Measurements from ENCODE around the gene MTARC2. TPM values are rescaled to one million over a fixed set of nuclear protein-coding genes. Genes with fewer than 3 reads are reported as not detected.

The MTARC2 gene
- total RNA-seq, 1 experiment from 2014 or later, result 15.2 TPM

GRCh38 chr1:220703305-220703704, 44.8 kb upstream of the MTARC2 start (continued):
- no peak for TF ChIP-seq RELA (CRISPR knock-in tag; IDR thresholded peaks at IDR 0.05; ENCODE audit: borderline replicate concordance)
- no peak for TF ChIP-seq TEAD4 (CRISPR knock-in tag; IDR thresholded peaks at IDR 0.05)
- TF ChIP-seq, protein P1, sequence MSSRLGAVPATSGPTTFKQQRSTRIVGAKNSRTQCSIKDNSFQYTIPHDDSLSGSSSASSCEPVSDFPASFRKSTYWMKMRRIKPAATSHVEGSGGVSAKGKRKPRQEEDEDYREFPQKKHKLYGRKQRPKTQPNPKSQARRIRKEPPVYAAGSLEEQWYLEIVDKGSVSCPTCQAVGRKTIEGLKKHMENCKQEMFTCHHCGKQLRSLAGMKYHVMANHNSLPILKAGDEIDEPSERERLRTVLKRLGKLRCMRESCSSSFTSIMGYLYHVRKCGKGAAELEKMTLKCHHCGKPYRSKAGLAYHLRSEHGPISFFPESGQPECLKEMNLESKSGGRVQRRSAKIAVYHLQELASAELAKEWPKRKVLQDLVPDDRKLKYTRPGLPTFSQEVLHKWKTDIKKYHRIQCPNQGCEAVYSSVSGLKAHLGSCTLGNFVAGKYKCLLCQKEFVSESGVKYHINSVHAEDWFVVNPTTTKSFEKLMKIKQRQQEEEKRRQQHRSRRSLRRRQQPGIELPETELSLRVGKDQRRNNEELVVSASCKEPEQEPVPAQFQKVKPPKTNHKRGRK (CRISPR knock-in tag; IDR thresholded peaks at IDR 0.05; ENCODE audit: borderline replicate concordance), result no peak
- TF ChIP-seq FOXP1 (CRISPR knock-in tag; IDR thresholded peaks at IDR 0.05; ENCODE audit: borderline replicate concordance), result no peak

- CTCF ChIA-PET, result interaction anchor here (2.1 to 4.9 kb wide), 2 partner anchors 27 kb away, joined by 8 to 34 read pairs; no protein-coding TSS in a partner anchor
- POLR2A ChIA-PET, result no interaction called here
- no peak overlapping the region for H3K27ac Mint-ChIP-seq
Observed at GRCh38 chr1:220705782-220706181, 42.3 kb upstream of the MTARC2 start.

More at GRCh38 chr1:220705782-220706181, 42.3 kb upstream of the MTARC2 start:
- no peak overlapping the region for H3K4me3 Mint-ChIP-seq
- DNase-seq (ENCODE audit: low spot score), result no peak
- H3K36me3 Mint-ChIP-seq, result no peaks in the 10 kb centered on the region
- ATAC-seq, result no peak
- H3K27me3 Mint-ChIP-seq (ENCODE audit: low read depth), result no peaks in the 10 kb centered on the region; the same call in 1 of the 2 replicates
- H3K4me1 Mint-ChIP-seq, result peaks cover 33% of the 10 kb centered on the region
- no peaks in the 10 kb centered on the region for H3K9me3 Mint-ChIP-seq
- TF ChIP-seq NFATC4 (CRISPR knock-in tag; IDR thresholded peaks at IDR 0.05), result no peak
- TF ChIP-seq, protein P2, sequence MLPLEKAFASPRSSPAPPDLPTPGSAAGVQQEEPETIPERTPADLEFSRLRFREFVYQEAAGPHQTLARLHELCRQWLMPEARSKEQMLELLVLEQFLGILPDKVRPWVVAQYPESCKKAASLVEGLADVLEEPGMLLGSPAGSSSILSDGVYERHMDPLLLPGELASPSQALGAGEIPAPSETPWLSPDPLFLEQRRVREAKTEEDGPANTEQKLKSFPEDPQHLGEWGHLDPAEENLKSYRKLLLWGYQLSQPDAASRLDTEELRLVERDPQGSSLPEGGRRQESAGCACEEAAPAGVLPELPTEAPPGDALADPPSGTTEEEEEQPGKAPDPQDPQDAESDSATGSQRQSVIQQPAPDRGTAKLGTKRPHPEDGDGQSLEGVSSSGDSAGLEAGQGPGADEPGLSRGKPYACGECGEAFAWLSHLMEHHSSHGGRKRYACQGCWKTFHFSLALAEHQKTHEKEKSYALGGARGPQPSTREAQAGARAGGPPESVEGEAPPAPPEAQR (CRISPR knock-in tag; IDR thresholded peaks at IDR 0.05), result no peak
- TF ChIP-seq, protein P3, sequence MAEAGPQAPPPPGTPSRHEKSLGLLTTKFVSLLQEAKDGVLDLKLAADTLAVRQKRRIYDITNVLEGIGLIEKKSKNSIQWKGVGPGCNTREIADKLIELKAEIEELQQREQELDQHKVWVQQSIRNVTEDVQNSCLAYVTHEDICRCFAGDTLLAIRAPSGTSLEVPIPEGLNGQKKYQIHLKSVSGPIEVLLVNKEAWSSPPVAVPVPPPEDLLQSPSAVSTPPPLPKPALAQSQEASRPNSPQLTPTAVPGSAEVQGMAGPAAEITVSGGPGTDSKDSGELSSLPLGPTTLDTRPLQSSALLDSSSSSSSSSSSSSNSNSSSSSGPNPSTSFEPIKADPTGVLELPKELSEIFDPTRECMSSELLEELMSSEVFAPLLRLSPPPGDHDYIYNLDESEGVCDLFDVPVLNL (CRISPR knock-in tag; IDR thresholded peaks at IDR 0.05; ENCODE audit: borderline replicate concordance, low read depth), result no peak
- no peak for TF ChIP-seq FOXP1 (CRISPR knock-in tag; IDR thresholded peaks at IDR 0.05; ENCODE audit: borderline replicate concordance)
- TF ChIP-seq, protein P4, sequence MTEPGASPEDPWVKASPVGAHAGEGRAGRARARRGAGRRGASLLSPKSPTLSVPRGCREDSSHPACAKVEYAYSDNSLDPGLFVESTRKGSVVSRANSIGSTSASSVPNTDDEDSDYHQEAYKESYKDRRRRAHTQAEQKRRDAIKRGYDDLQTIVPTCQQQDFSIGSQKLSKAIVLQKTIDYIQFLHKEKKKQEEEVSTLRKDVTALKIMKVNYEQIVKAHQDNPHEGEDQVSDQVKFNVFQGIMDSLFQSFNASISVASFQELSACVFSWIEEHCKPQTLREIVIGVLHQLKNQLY (CRISPR knock-in tag; IDR thresholded peaks at IDR 0.05), result no peak
- TF ChIP-seq, protein P5, sequence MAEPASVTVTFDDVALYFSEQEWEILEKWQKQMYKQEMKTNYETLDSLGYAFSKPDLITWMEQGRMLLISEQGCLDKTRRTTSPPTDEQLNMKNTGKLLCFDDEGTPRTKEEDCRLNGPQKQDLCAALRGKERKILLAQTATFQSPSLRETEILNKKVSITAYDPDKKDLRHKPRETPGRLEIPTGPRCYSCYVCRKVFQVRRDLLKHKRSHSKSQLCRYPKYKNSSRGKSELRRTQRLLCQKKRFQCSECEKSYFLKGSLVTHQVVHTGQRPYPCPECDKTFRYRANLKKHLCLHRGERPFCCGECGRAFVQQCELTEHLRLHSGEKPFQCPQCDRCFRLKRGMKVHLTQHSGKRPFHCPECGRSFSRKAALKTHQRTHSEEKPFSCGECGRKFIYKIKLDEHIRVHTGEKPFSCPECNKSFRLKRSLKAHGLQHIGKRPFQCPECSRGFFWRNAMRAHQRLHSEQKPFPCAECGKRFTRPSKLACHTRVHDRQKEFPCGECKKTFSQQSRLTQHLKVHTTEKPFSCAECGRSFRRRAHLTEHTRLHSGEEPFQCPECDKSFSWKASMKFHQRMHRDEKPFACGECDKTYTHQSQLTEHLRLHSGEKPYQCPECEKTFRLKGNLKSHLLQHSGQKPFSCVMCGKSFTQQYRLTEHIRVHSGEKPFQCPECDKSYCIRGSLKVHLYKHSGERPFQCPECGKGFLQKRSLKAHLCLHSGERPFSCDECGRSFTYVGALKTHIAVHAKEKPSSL (CRISPR knock-in tag; conservative IDR thresholded peaks at IDR 0.05), result no peak
- TF ChIP-seq, protein P6, sequence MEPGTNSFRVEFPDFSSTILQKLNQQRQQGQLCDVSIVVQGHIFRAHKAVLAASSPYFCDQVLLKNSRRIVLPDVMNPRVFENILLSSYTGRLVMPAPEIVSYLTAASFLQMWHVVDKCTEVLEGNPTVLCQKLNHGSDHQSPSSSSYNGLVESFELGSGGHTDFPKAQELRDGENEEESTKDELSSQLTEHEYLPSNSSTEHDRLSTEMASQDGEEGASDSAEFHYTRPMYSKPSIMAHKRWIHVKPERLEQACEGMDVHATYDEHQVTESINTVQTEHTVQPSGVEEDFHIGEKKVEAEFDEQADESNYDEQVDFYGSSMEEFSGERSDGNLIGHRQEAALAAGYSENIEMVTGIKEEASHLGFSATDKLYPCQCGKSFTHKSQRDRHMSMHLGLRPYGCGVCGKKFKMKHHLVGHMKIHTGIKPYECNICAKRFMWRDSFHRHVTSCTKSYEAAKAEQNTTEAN (CRISPR knock-in tag; IDR thresholded peaks at IDR 0.05), result no peak
- TF ChIP-seq HMGXB4 (CRISPR knock-in tag; IDR thresholded peaks at IDR 0.05), result no peak
- TF ChIP-seq, protein P7, sequence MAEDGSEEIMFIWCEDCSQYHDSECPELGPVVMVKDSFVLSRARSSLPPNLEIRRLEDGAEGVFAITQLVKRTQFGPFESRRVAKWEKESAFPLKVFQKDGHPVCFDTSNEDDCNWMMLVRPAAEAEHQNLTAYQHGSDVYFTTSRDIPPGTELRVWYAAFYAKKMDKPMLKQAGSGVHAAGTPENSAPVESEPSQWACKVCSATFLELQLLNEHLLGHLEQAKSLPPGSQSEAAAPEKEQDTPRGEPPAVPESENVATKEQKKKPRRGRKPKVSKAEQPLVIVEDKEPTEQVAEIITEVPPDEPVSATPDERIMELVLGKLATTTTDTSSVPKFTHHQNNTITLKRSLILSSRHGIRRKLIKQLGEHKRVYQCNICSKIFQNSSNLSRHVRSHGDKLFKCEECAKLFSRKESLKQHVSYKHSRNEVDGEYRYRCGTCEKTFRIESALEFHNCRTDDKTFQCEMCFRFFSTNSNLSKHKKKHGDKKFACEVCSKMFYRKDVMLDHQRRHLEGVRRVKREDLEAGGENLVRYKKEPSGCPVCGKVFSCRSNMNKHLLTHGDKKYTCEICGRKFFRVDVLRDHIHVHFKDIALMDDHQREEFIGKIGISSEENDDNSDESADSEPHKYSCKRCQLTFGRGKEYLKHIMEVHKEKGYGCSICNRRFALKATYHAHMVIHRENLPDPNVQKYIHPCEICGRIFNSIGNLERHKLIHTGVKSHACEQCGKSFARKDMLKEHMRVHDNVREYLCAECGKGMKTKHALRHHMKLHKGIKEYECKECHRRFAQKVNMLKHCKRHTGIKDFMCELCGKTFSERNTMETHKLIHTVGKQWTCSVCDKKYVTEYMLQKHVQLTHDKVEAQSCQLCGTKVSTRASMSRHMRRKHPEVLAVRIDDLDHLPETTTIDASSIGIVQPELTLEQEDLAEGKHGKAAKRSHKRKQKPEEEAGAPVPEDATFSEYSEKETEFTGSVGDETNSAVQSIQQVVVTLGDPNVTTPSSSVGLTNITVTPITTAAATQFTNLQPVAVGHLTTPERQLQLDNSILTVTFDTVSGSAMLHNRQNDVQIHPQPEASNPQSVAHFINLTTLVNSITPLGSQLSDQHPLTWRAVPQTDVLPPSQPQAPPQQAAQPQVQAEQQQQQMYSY (CRISPR knock-in tag; IDR thresholded peaks at IDR 0.05), result no peak
- TF ChIP-seq, protein P1 (CRISPR knock-in tag; IDR thresholded peaks at IDR 0.05; ENCODE audit: borderline replicate concordance), result no peak
- TF ChIP-seq SOX15 (CRISPR knock-in tag; IDR thresholded peaks at IDR 0.05), result no peak
- no peak for TF ChIP-seq ERG (CRISPR knock-in tag; IDR thresholded peaks at IDR 0.05)
- no peak for TF ChIP-seq JAZF1 (CRISPR knock-in tag; IDR thresholded peaks at IDR 0.05)
- TF ChIP-seq FOXK1 (CRISPR knock-in tag; IDR thresholded peaks at IDR 0.05), result no peak
